ENCODE results near the gene ASCC1.

The ASCC1 gene

GRCh38 chr10:72068901-72069446 lies 147.1 kb downstream of the ASCC1 start:
- Histone ChIP-seq H3K4me1 (ENCODE audit: control insufficient read depth, insufficient read depth, low read length) (peaks cover 4% of the 10 kb centered on the region), H3K27me3 (ENCODE audit: control insufficient read depth, insufficient read depth, low read length) (no peaks in the 10 kb centered on the region), H3K36me3 (ENCODE audit: control insufficient read depth, insufficient read depth, low read length) (no peaks in the 10 kb centered on the region), H3K9ac (ENCODE audit: low read length) (no peak overlapping the region), H3K9me3 (ENCODE audit: control insufficient read depth, low read length) (no peaks in the 10 kb centered on the region), H3K4me3 (ENCODE audit: low read length) (no peak overlapping the region)

- Histone ChIP-seq H3K36me3 (ENCODE audit: control insufficient read depth, insufficient read depth, low read length) (no peaks in the 10 kb centered on the region), H3K4me3 (ENCODE audit: low read length) (no peak overlapping the region), H3K9ac (ENCODE audit: low read length) (no peak overlapping the region), H3K4me1 (ENCODE audit: control insufficient read depth, insufficient read depth, low read length) (peaks cover 9% of the 10 kb centered on the region), H3K27me3 (ENCODE audit: control insufficient read depth, insufficient read depth, low read length) (no peaks in the 10 kb centered on the region), H3K9me3 (ENCODE audit: control insufficient read depth, low read length) (no peaks in the 10 kb centered on the region)
Observed at GRCh38 chr10:72068126-72068765, 147.8 kb downstream of the ASCC1 start.

- H3K9ac ChIP-seq (ENCODE audit: low read length), result no peak overlapping the region
- H3K27me3 ChIP-seq (ENCODE audit: control insufficient read depth, insufficient read depth, low read length), result no peaks in the 10 kb centered on the region
- H3K4me1 ChIP-seq (ENCODE audit: control insufficient read depth, insufficient read depth, low read length), result peaks cover 9% of the 10 kb centered on the region
- H3K9me3 ChIP-seq (ENCODE audit: control insufficient read depth, low read length), result no peaks in the 10 kb centered on the region
- no peaks in the 10 kb centered on the region for H3K36me3 ChIP-seq (ENCODE audit: control insufficient read depth, insufficient read depth, low read length)
- H3K4me3 ChIP-seq (ENCODE audit: low read length), result no peak overlapping the region
Observed at GRCh38 chr10:72067463-72068125, 148.5 kb downstream of the ASCC1 start.

- Histone ChIP-seq H3K9me3 (ENCODE audit: control insufficient read depth, low read length) (no peaks in the 10 kb centered on the region), H3K4me3 (ENCODE audit: low read length) (no peak overlapping the region), H3K27me3 (ENCODE audit: control insufficient read depth, insufficient read depth, low read length) (no peaks in the 10 kb centered on the region), H3K9ac (ENCODE audit: low read length) (no peak overlapping the region), H3K4me1 (ENCODE audit: control insufficient read depth, insufficient read depth, low read length) (peaks cover 9% of the 10 kb centered on the region), H3K36me3 (ENCODE audit: control insufficient read depth, insufficient read depth, low read length) (no peaks in the 10 kb centered on the region)
Observed at GRCh38 chr10:72066318-72067284, 149.5 kb downstream of the ASCC1 start.

- Histone ChIP-seq H3K27me3 (ENCODE audit: control insufficient read depth, insufficient read depth, low read length) (no peaks in the 10 kb centered on the region), H3K4me1 (ENCODE audit: control insufficient read depth, insufficient read depth, low read length) (peaks cover 9% of the 10 kb centered on the region), H3K9ac (ENCODE audit: low read length) (no peak overlapping the region), H3K4me3 (ENCODE audit: low read length) (no peak overlapping the region), H3K36me3 (ENCODE audit: control insufficient read depth, insufficient read depth, low read length) (no peaks in the 10 kb centered on the region), H3K9me3 (ENCODE audit: control insufficient read depth, low read length) (no peaks in the 10 kb centered on the region)
Observed at GRCh38 chr10:72065439-72066025, 150.5 kb downstream of the ASCC1 start.

- no peak overlapping the region for H3K9ac ChIP-seq (ENCODE audit: low read length)
- no peaks in the 10 kb centered on the region for H3K36me3 ChIP-seq (ENCODE audit: control insufficient read depth, insufficient read depth, low read length)
- no peak overlapping the region for H3K4me3 ChIP-seq (ENCODE audit: low read length)
- H3K27me3 ChIP-seq (ENCODE audit: control insufficient read depth, insufficient read depth, low read length), result peaks cover 3% of the 10 kb centered on the region
- no peaks in the 10 kb centered on the region for H3K9me3 ChIP-seq (ENCODE audit: control insufficient read depth, low read length)
- H3K4me1 ChIP-seq (ENCODE audit: control insufficient read depth, insufficient read depth, low read length), result peaks cover 9% of the 10 kb centered on the region
Observed at GRCh38 chr10:72063703-72064391, 152.2 kb downstream of the ASCC1 start.

GRCh38 chr10:72062832-72063702 lies 153.0 kb downstream of the ASCC1 start:
- no peak overlapping the region for H3K9ac ChIP-seq (ENCODE audit: low read length)

GRCh38 chr10:72062382-72062781 lies 153.7 kb downstream of the ASCC1 start:
- H3K4me3 ChIP-seq (ENCODE audit: low read length), result no peak overlapping the region
- peaks cover 8% of the 10 kb centered on the region for H3K4me1 ChIP-seq (ENCODE audit: control insufficient read depth, insufficient read depth, low read length)
- H3K9me3 ChIP-seq (ENCODE audit: control insufficient read depth, low read length), result no peaks in the 10 kb centered on the region
- H3K36me3 ChIP-seq (ENCODE audit: control insufficient read depth, insufficient read depth, low read length), result no peaks in the 10 kb centered on the region
- no peak overlapping the region for H3K9ac ChIP-seq (ENCODE audit: low read length)
- peaks cover 3% of the 10 kb centered on the region for H3K27me3 ChIP-seq (ENCODE audit: control insufficient read depth, insufficient read depth, low read length)

More at GRCh38 chr10:72062832-72063702, 153.0 kb downstream of the ASCC1 start:
- Histone ChIP-seq H3K9me3 (ENCODE audit: control insufficient read depth, low read length) (no peaks in the 10 kb centered on the region), H3K36me3 (ENCODE audit: control insufficient read depth, insufficient read depth, low read length) (no peaks in the 10 kb centered on the region), H3K4me1 (ENCODE audit: control insufficient read depth, insufficient read depth, low read length) (peaks cover 9% of the 10 kb centered on the region), H3K27me3 (ENCODE audit: control insufficient read depth, insufficient read depth, low read length) (peaks cover 3% of the 10 kb centered on the region), H3K4me3 (ENCODE audit: low read length) (no peak overlapping the region)

GRCh38 chr10:72061930-72062329 lies 154.1 kb downstream of the ASCC1 start:
- Histone ChIP-seq H3K4me1 (ENCODE audit: control insufficient read depth, insufficient read depth, low read length) (peaks cover 7% of the 10 kb centered on the region), H3K4me3 (ENCODE audit: low read length) (no peak overlapping the region), H3K9me3 (ENCODE audit: control insufficient read depth, low read length) (no peaks in the 10 kb centered on the region), H3K27me3 (ENCODE audit: control insufficient read depth, insufficient read depth, low read length) (peaks cover 3% of the 10 kb centered on the region), H3K36me3 (ENCODE audit: control insufficient read depth, insufficient read depth, low read length) (no peaks in the 10 kb centered on the region), H3K9ac (ENCODE audit: low read length) (no peak overlapping the region)

GRCh38 chr10:72061491-72061890 lies 154.6 kb downstream of the ASCC1 start:
- no peak overlapping the region for H3K9ac ChIP-seq (ENCODE audit: low read length)
- H3K36me3 ChIP-seq (ENCODE audit: control insufficient read depth, insufficient read depth, low read length), result no peaks in the 10 kb centered on the region
- peaks cover 7% of the 10 kb centered on the region for H3K4me1 ChIP-seq (ENCODE audit: control insufficient read depth, insufficient read depth, low read length)
- peaks cover 3% of the 10 kb centered on the region for H3K27me3 ChIP-seq (ENCODE audit: control insufficient read depth, insufficient read depth, low read length)
- H3K4me3 ChIP-seq (ENCODE audit: low read length), result no peak overlapping the region
- no peaks in the 10 kb centered on the region for H3K9me3 ChIP-seq (ENCODE audit: control insufficient read depth, low read length)
